Panc1 (cell line): ENCODE data around the gene THAP9. TPM values are rescaled to one million over a fixed set of nuclear protein-coding genes. Genes with fewer than 3 reads are reported as not detected.

Experiments used
- ATAC-seq: fragments of 200-7000 bp; cut with Tn5 transposase; 2 replicates; pipeline ENCODE4 v1.9.1; 2020; ENCODE audit warnings: mild to moderate bottlenecking, moderate library complexity
- BruUV-seq: library from RNA; stranded (reverse); fragments of 400-500 nt; replicated peaks from 2 replicates; lab custom pipeline; 2021; lab: Mats Ljungman, UMichigan
- CTCF ChIA-PET: fragments of 300-600 bp; sonication (Branson Sonifier 250); formaldehyde crosslinking; loops from one replicate; lab custom pipeline; 2022; ENCODE audit warnings: antibody characterized with exemption; lab: Charles Lee
- POLR2A ChIA-PET: fragments of 300-600 bp; sonication (Branson Sonifier 250); formaldehyde crosslinking; loops from one replicate; lab custom pipeline; 2022; ENCODE audit warnings: antibody characterized with exemption; lab: Charles Lee
- DNase-seq: peaks from one replicate; pipeline ENCODE4 v3.0.0-alpha.2; 2010; ENCODE audit warnings: low read depth, low spot score
- H3K27ac ChIP-seq: 2 replicates; pipeline ENCODE4 v1.5.1; 2011; ENCODE audit warnings: mild to moderate bottlenecking, low read length, inconsistent platforms
- H3K27me3 ChIP-seq: fragments of 200-500 bp; sonication (Bioruptor generic); 2 replicates; pipeline ENCODE4 v1.6.0; 2014; ENCODE audit warnings: low read length, inconsistent platforms; ENCODE audit not compliant: control insufficient read depth, insufficient read depth
- H3K36me3 ChIP-seq: fragments of 200-500 bp; sonication (Bioruptor generic); 2 replicates; pipeline ENCODE4 v1.5.1; 2014; ENCODE audit warnings: inconsistent platforms, mild to moderate bottlenecking, low read length, moderate library complexity; ENCODE audit not compliant: control insufficient read depth, insufficient read depth
- H3K4me1 ChIP-seq: 2 replicates; pipeline ENCODE4 v1.5.1; 2011; ENCODE audit warnings: inconsistent platforms, mild to moderate bottlenecking, low read length, moderate library complexity; ENCODE audit not compliant: control insufficient read depth, insufficient read depth
- H3K4me3 ChIP-seq, 2 experiments: 2 replicates each; pipeline ENCODE4 v1.5.1; 2011 to 2012; ENCODE audit warnings: low read depth in 2 of 2, low read length in 2 of 2, mild to moderate bottlenecking in 2 of 2, inconsistent platforms in 1 of 2, moderate library complexity in 1 of 2
- H3K9me3 ChIP-seq: fragments of 200-500 bp; sonication (Bioruptor generic); 2 replicates; pipeline ENCODE4 v1.5.1; 2014; ENCODE audit warnings: low read depth, mild to moderate bottlenecking, inconsistent platforms, low read length, moderate library complexity; ENCODE audit not compliant: control insufficient read depth, insufficient read depth
- CTCF ChIP-seq: fragments of 450-650 bp; IDR thresholded peaks from 2 replicates; pipeline ENCODE4 v1.5.1; 2017; ENCODE audit warnings: mild to moderate bottlenecking
- POLR2AphosphoS5 ChIP-seq: IDR thresholded peaks from 2 replicates; pipeline ENCODE4 v1.6.1; 2012; ENCODE audit warnings: mild to moderate bottlenecking, low read depth, low read length, moderate library complexity
- REST ChIP-seq, 2 experiments: IDR thresholded peaks; 2 replicates each; pipeline ENCODE4 v1.6.1; 2011 to 2012; ENCODE audit warnings: low read depth in 2 of 2, control low read depth in 1 of 2, low read length in 1 of 2, mild to moderate bottlenecking in 1 of 2, moderate library complexity in 1 of 2; ENCODE audit not compliant: insufficient read depth in 1 of 2
- SIN3A ChIP-seq: IDR thresholded peaks from 2 replicates; pipeline ENCODE4 v1.6.1; 2012; ENCODE audit warnings: low read depth, mild to moderate bottlenecking, low read length, moderate library complexity, borderline replicate concordance; ENCODE audit not compliant: insufficient read depth
- TCF7L2 ChIP-seq: IDR thresholded peaks from 2 replicates; pipeline ENCODE4 v1.6.1; 2011; ENCODE audit warnings: mild to moderate bottlenecking, low read depth, low read length, inconsistent platforms
- in situ Hi-C: cut with HindIII; loops from 2 replicates; pipeline ENCODE4 v1.10.0; 2016; ENCODE audit warnings: low sequenced_read_pairs, low pct_unique_long_range_greater_than_20kb
- intact Hi-C: fragments of 100-400 bp; cut with micrococcal nuclease; formaldehyde crosslinking; loops from one replicate; pipeline ENCODE4 v1.10.0; 2022; ENCODE audit not compliant: unreplicated experiment
- total RNA-seq: library from RNA; stranded (reverse); gene quantifications from one replicate; pipeline ENCODE4 v1.2.1, GENCODE V29; 2021; ENCODE audit not compliant: unreplicated experiment

Gene THAP9
- total RNA-seq, 1 experiment from 2014 or later = 3.0 TPM

GRCh38 chr4:82861529-82861928 is 39.0 kb upstream of the THAP9 start:
- intact Hi-C loops = no loop called here
- ATAC-seq = no peak
- CTCF ChIA-PET = no interaction called here
- H3K36me3 ChIP-seq = peaks cover 42% of the 10 kb centered on the region
- POLR2A ChIA-PET = no interaction called here
- H3K27ac ChIP-seq = no peak overlapping the region
- TF ChIP-seq POLR2AphosphoS5 = no peak
- no peak for TF ChIP-seq SIN3A
- no peak for TF ChIP-seq CTCF
- no peak for TF ChIP-seq REST (IDR thresholded peaks at IDR 0.05; ENCODE audit: insufficient read depth in 1 of 2, low read depth in 2 of 2, low read length in 1 of 2)
- no peak for TF ChIP-seq TCF7L2
- no peaks in the 10 kb centered on the region for H3K9me3 ChIP-seq
- H3K27me3 ChIP-seq = no peaks in the 10 kb centered on the region
- BruUV-seq = no TSS peak
- DNase-seq = no peak
- H3K4me1 ChIP-seq = no peaks in the 10 kb centered on the region; the same call in 1 of the 2 replicates
- no peak overlapping the region for H3K4me3 ChIP-seq
- in situ Hi-C loops = no loop called here

GRCh38 chr4:82864336-82864979 is 36.1 kb upstream of the THAP9 start:
- POLR2A ChIA-PET = interaction anchor here (0.7 kb wide), 1 partner anchor 106 kb away, joined by 3 read pairs; no protein-coding TSS in a partner anchor
- Histone ChIP-seq H3K27me3 (no peaks in the 10 kb centered on the region), H3K36me3 (peaks cover 39% of the 10 kb centered on the region), H3K27ac (no peak overlapping the region), H3K4me1 (peaks cover 2% of the 10 kb centered on the region; the same call in 1 of the 2 replicates), H3K9me3 (no peaks in the 10 kb centered on the region), H3K4me3 (no peak overlapping the region)
- BruUV-seq = no TSS peak
- in situ Hi-C loops = no loop called here
- CTCF ChIA-PET = no interaction called here
- TF ChIP-seq TCF7L2 (no peak), SIN3A (no peak), REST (IDR thresholded peaks at IDR 0.05; ENCODE audit: insufficient read depth in 1 of 2, low read depth in 2 of 2, low read length in 1 of 2) (no peak), CTCF (no peak), POLR2AphosphoS5 (no peak)
- DNase-seq = no peak
- intact Hi-C loops = no loop called here
- no peak for ATAC-seq
